ENCODE measurements around the gene FUCA2.

FUCA2 gene, protein sequence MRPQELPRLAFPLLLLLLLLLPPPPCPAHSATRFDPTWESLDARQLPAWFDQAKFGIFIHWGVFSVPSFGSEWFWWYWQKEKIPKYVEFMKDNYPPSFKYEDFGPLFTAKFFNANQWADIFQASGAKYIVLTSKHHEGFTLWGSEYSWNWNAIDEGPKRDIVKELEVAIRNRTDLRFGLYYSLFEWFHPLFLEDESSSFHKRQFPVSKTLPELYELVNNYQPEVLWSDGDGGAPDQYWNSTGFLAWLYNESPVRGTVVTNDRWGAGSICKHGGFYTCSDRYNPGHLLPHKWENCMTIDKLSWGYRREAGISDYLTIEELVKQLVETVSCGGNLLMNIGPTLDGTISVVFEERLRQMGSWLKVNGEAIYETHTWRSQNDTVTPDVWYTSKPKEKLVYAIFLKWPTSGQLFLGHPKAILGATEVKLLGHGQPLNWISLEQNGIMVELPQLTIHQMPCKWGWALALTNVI

DNA sequence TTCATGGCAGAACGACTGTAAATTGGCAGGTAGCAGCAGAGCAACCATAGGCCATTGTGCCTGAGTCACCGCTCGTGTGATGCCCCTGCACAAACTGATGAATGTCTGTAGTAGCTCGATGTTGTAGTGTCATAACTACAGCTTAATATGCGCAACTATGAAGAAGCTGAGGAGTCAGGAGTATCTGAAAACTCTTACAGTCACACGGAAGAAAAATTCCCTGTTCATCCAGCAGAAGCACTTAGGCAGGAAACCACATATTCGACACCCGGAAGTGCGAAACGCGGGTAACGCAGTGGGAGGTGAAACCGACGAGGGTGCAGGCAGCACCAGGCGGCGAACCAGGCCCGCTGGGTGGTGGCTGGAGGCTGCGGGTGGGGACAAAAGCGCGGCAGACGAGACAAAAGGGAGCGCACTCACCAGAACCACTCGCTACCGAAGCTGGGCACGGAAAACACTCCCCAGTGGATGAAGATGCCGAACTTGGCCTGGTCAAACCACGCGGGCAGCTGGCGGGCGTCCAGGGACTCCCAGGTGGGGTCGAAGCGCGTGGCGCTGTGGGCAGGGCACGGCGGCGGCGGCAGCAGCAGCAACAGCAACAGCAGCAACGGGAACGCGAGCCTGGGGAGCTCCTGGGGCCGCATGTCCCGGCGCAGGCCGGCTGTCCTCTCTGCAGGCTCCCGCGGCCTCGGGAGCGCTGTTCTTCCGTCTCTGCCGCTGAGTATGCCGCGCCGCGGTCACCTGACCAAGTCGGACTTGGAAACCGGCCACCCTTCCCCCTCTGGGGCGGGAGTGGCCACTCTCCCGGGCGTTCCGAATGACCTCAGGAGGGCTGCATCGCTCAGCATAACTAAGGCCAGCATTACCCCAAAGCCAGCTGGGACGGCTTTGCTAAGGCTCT is at the start of gene FUCA2:
Gene FUCA2, minus strand, starts transcription at position 730 of the 901 bp plus-strand sequence. Its CDS starts 86 bp downstream, at position 644.
- peak; percentile 49 to 52 for DNase-seq (ENCODE audit: low read depth in 2 of 2)

DNA sequence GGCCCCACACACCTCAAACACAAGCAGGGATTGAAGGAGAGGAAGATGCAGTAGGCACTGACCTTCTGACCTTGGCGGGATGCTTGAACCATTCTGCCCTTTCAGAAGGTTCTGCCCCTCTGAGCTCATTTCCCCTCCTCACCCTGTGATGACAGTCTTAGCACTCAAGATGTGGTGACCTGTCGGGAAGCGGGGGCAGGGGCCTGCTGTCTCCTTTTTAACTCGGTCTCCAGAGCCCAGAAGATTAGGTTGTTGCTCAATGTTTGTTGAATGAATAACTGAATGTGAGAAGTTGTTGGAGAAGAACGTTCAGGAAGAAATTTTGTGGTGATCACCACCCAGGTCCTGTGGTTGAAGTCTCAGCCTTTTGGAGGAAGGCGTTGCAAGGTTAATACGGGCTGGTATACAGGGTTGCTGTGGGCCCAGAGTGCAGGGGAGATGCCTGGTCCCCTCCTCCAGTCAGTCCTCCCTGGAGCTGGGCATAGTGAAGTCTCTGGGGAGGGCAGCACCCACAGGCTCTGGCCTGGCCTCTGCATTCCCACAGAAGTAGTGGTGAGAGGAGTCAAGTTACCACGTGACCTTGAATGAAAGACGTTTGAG is 49.7 kb upstream of the FUCA2 start:
- DNase-seq (ENCODE audit: low read depth in 2 of 2) = no peak

DNA sequence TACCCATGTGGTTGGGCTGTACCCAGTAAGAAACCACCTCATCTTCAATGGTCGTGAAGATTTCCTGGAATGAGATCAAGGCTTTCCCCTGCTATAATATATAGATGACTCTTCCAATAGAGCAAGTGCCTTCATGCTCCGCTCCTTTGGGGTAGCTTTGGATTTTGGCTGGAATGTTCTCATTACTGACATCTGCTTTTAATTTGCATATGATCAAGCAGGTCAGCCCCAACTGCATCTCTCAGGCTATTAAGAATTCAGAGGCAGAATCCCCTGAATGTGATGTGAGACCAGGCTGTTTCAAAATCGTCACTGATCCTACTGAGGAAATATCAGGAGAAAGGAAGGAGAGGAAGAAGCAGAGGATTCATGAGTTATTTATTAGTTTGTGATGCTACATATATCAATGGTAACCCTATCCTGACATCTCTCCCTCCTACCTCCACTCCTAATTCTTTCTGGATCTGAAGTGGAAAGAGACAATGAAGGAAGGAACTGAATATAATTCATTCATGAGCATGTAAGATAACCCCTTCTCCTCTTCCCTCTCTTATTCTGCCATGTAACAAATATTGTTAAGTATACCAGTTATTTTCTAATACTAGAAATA is 47.6 kb upstream of the FUCA2 start:
- peak; percentile 62 to 64 for DNase-seq (ENCODE audit: low read depth in 2 of 2)

DNA sequence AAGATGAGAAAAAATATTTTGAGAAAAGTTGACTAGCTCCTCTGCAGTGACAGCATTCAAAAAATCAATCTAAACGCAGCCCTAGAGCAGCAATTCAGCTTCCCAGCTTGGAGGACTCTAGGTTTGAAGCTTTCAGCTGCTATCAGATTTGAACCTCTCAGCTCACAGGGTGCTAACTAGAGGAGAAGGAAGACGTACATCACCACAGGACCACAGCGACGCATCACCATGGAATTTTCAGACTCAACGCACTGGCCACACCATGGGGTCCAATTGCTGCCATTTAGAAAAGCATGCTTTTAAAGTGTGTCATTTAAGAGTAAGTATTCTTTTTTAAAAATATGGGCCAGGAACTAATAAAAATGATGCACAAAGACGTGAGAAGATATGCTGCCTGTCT is 45.0 kb upstream of the FUCA2 start:
- peak; percentile 90 to 91 for DNase-seq (ENCODE audit: low read depth in 2 of 2)

DNA sequence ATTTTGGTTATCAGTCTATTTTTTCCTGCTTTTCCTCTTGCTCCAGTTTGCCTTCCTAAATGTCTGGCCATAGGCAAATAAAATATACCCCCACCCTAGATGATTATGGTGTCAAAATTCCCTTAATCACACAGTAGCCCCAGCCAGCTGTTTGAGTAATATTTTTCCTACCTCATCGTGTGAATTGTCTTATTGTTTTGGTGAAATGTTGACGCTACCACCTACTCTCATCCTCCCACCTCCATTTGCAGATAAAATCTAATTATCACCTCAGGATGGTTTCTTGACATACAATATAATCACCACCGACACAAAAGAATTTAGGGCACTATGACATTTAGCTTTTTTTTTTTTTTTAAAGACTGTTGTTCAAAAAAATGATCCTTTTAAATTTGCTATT is 44.1 kb upstream of the FUCA2 start:
- DNase-seq (ENCODE audit: low read depth in 2 of 2) = no peak

DNA sequence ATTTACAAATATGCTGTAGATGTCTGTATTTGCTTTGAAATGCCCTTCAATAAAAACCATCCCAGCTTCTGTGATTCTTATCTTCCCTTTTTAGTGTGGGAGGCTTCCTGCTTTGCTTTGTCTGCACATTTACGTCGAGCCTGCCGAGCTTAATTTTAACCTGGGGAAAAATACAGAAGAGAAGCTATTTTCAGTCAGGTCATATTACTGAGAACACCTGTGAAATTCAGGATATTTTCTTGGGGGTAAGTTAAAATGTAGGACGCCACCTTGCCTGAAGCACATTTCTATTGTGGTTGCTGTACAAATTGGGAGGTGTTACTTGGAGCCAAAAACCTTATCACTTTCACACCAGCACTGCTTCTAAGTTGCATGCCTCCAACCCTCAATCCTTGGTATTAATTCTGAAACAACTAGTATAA is 43.6 kb upstream of the FUCA2 start:
- DNase-seq (ENCODE audit: low read depth in 2 of 2) = no peak

DNA sequence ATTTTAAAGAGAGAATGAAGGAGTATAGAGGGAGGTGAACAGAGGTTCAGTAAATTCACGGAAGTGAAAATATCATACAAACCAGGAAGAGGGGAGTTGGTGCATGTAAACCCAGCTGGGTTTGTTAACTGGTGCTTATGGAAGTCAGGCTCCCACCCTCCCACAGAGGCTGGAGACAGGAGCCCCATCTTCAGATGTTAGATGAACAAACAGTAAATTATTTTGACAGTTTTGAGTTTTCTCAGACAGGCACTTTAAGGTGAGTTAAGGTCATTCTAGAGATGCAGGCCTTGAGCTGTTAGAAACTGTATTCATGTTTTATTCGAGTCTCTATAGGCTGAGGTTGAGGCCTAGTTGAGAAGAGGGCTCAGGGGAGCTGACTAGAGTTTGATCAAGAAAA is 41.8 kb upstream of the FUCA2 start:
- no peak for DNase-seq (ENCODE audit: low read depth in 2 of 2)

DNA sequence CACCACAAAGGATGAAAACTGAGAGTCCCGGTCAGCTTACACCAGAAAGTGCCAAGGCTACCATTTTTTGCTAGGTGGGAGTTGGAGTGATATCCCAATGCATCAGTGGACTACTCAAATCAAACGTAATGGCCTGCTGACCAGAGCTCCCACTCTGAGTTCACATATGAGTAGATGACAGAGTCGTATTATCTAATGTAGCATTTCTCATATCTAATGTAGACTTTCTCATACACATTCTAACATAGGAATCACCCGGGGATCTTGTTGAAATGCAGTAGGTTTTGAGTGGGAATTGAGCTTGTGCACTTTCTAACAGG is 38.4 kb upstream of the FUCA2 start:
- no peak for DNase-seq (ENCODE audit: low read depth in 2 of 2)

DNA sequence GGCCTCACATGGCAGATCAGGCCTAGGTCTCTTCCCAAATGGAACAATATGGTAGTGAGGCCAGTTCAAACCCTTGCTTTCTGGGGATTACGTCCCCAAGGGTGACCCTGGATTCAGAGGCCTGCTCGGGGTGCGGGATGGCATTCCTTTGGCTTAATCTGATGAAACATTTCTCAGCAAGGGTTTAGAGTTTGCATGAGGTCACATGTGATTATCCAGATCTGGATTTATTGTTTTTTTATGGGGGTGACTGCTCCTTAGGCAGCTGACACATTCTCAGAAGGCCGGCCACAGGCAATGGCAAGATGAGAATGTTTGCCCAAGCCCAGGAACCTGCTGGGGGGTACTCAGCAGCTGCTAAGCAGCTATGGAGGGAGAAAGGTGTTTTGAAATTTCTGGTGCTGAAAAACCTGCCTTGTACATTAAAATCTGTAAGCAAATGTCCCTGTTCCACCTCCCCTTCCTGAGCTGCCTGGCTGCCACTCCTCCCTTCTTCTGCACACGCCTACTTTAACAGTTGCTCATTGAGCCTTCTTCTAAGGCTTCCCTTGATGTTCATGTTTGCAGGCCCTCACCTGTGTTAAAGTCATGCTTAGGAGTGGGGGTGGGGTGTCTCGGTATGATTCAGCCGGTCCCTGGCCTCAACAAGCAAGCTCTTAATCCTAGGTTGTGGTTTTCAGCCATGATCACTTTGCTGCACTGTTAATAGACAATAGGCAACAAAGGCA is 37.9 kb upstream of the FUCA2 start:
- no peak for DNase-seq (ENCODE audit: low read depth in 2 of 2)

DNA sequence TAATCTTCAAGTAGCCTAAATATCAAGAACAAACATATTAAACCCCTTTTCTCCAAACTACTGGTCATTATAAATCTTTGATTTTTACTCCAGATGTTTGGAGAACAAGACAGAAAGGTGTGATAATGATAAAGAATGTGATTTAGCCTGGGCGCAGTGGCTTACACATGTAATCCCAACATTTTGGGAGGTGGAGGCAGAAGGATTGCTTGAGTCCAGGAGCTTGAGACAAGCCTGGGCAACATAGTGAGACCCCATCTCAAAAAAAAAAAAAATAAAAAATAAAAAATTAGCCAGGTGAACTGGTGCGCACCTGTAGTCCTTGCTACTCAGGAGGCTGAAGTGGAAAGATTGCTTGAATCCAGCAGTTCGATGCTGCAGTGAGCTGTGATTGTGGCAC is 35.1 kb upstream of the FUCA2 start:
- no peak for DNase-seq (ENCODE audit: low read depth in 2 of 2)

DNA sequence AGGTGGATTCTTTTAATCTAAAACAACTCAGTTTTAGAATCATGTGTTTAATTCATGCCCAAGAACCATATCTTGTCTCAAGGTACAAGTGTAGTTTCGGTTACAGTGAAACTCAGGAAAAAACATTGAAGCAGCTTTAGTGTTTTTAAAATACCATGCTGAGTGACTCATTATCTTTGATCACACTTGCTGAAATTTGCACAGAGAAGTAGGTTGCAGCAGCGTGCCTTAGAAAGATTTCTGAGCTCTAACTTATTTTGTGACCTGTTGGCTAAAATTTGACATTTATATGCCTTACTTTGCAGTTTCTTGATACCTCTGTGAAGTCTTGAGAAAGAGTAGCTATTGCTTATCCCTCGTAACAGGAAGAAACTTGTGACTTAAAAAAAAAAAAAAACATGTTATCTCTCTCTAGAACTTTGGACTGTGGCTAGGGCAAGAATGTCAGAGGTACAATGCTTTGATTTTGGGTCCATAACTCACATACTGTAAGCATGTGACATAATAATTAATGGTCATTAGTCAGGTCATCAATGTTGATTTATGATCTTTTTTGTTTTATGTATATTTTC is 34.5 kb upstream of the FUCA2 start:
- DNase-seq (ENCODE audit: low read depth in 2 of 2) = no peak

DNA sequence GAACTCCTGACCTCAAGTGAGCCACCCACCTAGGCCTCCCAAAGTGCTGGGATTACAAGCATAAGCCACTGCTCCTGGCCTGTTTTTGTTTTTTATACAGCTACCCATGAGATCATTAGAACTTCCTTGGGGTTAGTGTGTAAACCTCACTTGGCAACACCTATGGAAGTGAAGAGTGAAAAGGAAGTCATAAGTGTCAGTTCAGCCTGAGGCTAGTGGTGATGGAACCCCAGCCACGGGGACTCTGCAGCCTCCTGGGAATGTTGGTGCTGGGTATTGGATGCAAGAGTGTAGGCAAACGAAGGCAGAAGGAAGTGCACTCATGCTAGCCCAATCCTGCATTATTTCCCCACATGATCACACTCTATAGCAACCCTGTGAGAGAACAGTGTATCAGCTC is 33.6 kb upstream of the FUCA2 start:
- no peak for DNase-seq (ENCODE audit: low read depth in 2 of 2)

DNA sequence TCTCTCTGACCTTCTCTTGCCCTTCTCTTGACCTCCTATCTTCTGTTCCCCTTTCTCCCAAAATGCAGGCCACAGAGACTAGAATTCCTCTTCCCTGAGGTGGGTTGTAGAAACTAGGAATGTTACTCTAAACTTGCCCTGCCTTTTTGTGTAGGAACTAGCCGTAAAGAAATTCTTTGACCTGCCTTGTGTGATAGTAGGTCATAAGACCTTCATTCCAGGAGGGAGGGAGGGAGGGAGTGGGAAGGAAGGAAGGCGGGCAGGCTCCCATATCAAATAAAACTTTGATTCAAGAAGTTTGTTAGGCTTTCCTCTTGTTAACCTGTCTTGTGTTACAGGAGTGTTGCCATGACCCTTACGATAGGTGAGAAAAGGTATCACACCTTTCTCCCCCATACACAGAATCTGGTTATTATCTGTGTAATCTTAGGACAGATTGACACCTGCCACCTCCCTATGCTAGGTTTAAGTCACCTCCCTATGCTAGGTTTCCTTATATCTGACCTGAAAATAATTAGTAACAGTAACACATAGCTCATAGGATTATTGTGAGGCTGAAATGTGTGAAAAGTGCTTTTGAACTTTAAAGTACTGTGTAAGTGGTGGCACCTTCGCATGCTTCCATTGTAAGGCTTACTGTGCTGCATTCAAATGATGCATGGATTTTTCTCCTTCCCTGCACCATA is 32.6 kb upstream of the FUCA2 start:
- DNase-seq (ENCODE audit: low read depth in 2 of 2) = no peak

DNA sequence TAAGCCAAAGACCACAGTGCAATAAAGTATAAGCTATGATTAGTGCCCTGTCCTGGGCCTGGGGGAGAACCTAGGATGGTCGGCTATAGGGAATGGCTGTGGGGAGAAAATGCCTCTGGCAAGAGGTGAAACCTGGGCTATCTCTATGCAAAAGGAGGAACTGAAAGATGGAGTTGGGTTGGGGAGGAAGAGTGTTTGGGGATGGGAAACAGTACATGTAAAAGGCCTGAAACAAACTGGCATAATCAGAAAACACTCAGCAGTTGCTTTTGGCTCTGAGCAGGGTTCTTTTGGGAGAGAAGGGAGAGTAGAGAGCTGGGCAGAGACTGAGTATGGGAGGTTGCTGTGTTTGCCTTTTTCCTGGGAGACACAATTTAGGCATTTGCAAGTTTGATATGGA is 31.9 kb upstream of the FUCA2 start:
- no peak for DNase-seq (ENCODE audit: low read depth in 2 of 2)

DNA sequence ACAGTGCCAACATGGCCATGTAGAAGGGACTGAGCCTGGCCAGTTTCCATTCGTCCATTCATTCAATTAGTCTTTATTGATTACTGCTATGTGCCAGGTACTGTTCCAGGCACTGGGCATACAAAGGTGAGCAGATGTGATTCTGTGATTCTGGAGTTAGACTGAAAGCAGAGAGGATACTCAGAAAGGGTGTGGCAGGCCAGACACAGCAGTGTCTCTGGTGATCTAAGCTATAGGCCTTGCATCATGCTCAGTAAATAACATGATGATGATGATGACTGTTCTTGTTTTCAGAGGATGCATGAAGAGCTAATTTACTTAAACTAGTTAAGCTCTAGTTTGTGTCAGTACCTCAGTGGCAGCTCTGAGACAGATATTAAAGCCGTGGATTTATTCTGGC is 31.4 kb upstream of the FUCA2 start:
- DNase-seq (ENCODE audit: low read depth in 2 of 2) = no peak

DNA sequence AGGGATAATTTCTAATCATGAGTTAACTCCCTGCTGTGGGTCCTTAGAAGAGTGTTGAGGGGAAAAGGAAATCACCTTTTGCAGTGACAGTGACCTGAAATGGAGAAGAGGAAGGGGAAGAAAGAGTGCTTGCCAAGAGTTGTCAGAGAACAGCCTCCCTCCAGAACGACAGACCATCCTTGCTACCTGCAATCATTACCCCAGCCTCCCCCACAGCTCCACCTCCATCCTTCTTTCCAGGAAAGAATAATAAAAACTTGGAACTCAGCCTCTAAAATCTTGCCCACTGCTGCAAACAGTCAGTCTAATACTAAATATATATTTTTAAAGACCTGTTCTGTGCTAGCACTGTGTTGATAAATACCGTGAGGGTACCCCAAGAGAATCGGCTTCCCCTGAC is 28.7 kb upstream of the FUCA2 start:
- no peak for DNase-seq (ENCODE audit: low read depth in 2 of 2)

DNA sequence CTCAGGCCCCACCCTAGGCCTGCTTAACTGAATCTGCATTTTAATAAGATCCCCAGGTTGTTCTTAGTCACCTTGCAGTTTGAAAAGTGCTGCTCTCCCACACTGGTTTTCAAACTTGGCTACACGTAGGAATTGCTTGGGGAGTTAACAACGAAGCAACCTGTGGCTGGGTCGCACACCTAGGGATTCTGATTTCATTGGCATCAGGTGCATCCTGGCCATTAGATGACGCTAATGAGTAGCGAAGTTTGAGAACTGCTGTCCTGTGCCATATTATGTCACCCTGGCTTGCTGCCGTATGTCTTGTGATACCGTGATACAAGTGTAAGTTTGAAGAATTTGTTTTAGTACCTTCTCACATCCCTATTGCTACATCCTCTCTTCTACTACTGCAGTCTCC is 28.2 kb upstream of the FUCA2 start:
- no peak for DNase-seq (ENCODE audit: low read depth in 2 of 2)

DNA sequence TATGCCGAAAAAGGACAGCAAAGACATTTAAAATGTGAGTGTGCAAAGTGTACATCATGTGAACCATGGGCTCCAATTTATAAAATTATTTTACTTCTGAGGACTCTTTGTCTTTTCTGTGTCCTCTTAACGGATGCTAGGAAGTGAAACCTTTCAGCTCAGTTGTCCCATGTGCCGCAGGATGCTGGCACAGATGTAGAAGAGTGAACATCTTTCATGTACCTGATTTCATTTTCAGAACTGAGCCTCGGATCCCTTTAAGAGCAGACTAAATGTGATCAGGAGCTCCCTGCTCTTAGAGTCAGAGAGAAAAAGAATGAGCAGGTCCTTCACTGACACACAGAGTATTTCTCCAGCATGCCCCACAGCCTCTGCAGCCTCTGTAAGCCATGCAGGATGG is 27.6 kb upstream of the FUCA2 start:
- DNase-seq (ENCODE audit: low read depth in 2 of 2) = no peak

DNA sequence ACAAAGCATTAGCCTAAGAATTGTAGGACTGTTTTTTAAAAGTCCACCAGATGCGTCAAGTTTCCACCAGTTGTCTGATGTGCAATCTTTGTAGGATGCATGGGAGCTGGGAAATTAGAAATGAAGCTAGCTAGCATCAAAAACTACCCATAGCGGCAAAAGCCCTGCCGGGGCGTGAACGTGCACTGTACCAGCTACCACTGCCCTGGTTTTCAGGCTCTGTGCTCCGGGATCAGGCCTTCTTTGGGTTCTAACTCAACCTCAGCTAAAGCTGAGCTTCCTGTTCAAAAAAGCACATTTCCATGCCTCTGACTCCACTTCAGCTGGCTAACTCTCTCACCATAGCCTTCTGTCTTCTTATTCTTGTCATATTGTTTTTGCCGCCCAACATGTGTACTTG is 26.9 kb upstream of the FUCA2 start:
- DNase-seq (ENCODE audit: low read depth in 2 of 2) = no peak

DNA sequence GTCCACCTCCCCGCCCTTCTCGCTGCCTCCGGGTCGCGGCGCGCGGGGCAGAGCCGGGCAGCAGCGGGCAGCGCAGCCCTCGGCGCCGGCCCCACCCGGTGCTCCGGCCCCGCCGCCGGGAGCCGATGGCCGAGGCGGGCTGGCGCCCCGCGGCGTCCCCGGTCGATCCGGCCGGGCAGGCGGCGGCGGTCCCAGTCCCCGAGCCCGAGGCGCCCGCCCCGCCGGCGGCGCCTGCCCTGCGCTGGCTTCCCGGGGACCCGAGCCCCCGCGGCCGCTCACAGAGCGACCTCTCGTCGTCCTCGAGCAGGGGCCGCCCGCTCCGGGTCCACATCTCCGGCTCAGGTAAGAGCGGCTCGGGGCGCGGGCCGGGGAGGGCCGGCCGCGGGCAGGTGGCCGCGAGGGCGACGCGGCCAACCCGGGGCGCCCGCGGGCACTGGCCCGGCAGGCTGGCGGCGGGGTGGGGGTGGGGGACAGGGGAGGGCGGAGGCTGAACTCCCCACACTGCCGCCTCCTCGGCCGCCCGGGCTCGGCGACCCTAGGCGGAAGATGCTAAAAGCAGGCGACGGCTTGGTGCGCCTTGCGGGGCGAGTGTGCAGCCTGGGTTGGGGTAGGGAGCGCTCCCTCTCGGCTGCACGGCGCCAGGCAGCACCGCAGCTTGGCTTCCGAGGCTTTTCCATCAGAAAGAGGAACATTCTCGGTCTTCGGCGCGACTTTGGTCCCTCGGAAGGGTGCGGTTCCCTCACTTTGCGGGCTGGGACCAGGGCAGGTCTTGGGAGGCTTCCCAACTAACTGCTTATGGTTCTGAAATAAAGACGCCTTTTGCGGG is 25.6 kb upstream of the FUCA2 start:
- DNase-seq (ENCODE audit: low read depth in 2 of 2) = peak in 1 of 2 experiments; percentile 18

All from fibroblast of skin of left quadriceps (primary cell).